Neural progenitor cell (in vitro differentiated cells): ENCODE measurements around the gene KLHL26. TPM values are rescaled to one million over a fixed set of nuclear protein-coding genes. Genes with fewer than 3 reads are reported as not detected.

Source experiments
- DNase-seq: peaks from one replicate; pipeline ENCODE4 v3.0.0-alpha.2; 2016; ENCODE audit warnings: low spot score
- H2AFZ ChIP-seq: fragments of 200-600 bp; sonication (generic); replicated peaks from 2 replicates; pipeline ENCODE4 v1.6.1; 2016; ENCODE audit warnings: antibody characterized with exemption
- H3F3A ChIP-seq: fragments of 200-600 bp; sonication (generic); 2 replicates; pipeline ENCODE4 v1.6.1; 2016; ENCODE audit warnings: antibody characterized with exemption, low read depth
- H3K27ac ChIP-seq: fragments of 200-600 bp; sonication (generic); 2 replicates; pipeline ENCODE4 v1.5.1; 2016; ENCODE audit warnings: mild to moderate bottlenecking
- H3K27me3 ChIP-seq: fragments of 200-600 bp; sonication (generic); 2 replicates; pipeline ENCODE4 v1.6.1; 2016; ENCODE audit warnings: mild to moderate bottlenecking, moderate library complexity
- H3K36me3 ChIP-seq: fragments of 200-600 bp; sonication (generic); 2 replicates; pipeline ENCODE4 v1.5.1; 2016
- H3K4me1 ChIP-seq: fragments of 200-600 bp; sonication (generic); 2 replicates; pipeline ENCODE4 v1.6.1; 2016; ENCODE audit warnings: mixed run types
- H3K4me2 ChIP-seq: fragments of 200-600 bp; sonication (generic); 2 replicates; pipeline ENCODE4 v1.6.1; 2016
- H3K4me3 ChIP-seq: fragments of 200-600 bp; sonication (generic); 2 replicates; pipeline ENCODE4 v1.5.1; 2016
- H3K79me2 ChIP-seq: fragments of 200-600 bp; sonication (generic); 2 replicates; pipeline ENCODE4 v1.6.1; 2016; ENCODE audit warnings: low read depth
- H3K9ac ChIP-seq: fragments of 200-600 bp; sonication (generic); 2 replicates; pipeline ENCODE4 v1.6.1; 2016
- H3K9me3 ChIP-seq: fragments of 200-600 bp; sonication (generic); 2 replicates; pipeline ENCODE4 v1.5.1; 2016; ENCODE audit warnings: low read depth
- H4K20me1 ChIP-seq: fragments of 200-600 bp; sonication (generic); 2 replicates; pipeline ENCODE4 v1.6.1; 2016; ENCODE audit warnings: low read depth
- H3K27ac Mint-ChIP-seq: 3 replicates; pipeline ENCODE4 v1.8.0; 2021; ENCODE audit warnings: mixed read lengths
- H3K27me3 Mint-ChIP-seq: 2 replicates; pipeline ENCODE4 v1.8.0; 2022; ENCODE audit warnings: low read depth, mild to moderate bottlenecking, inconsistent platforms, moderate library complexity, mixed read lengths; ENCODE audit not compliant: insufficient read depth
- H3K36me3 Mint-ChIP-seq: 3 replicates; pipeline ENCODE4 v1.8.0; 2021; ENCODE audit warnings: mixed read lengths
- H3K4me1 Mint-ChIP-seq: 3 replicates; pipeline ENCODE4 v1.8.0; 2021; ENCODE audit warnings: mixed read lengths
- H3K4me3 Mint-ChIP-seq: 3 replicates; pipeline ENCODE4 v1.8.0; 2021; ENCODE audit warnings: mild to moderate bottlenecking, moderate library complexity, mixed read lengths
- H3K9me3 Mint-ChIP-seq: 3 replicates; pipeline ENCODE4 v1.8.0; 2020; ENCODE audit warnings: mixed read lengths
- CTCF ChIP-seq: fragments of 200-600 bp; sonication (generic); IDR thresholded peaks from 2 replicates; pipeline ENCODE4 v1.5.1; 2017; ENCODE audit warnings: antibody characterized with exemption, mild to moderate bottlenecking
- EZH2 ChIP-seq: fragments of 200-600 bp; sonication (generic); IDR thresholded peaks from 2 replicates; pipeline ENCODE4 v1.6.1; 2017; ENCODE audit warnings: antibody characterized with exemption, mild to moderate bottlenecking, moderate library complexity
- EZH2phosphoT487 ChIP-seq: fragments of 200-600 bp; sonication (generic); IDR thresholded peaks from 2 replicates; pipeline ENCODE4 v1.6.1; 2017; ENCODE audit warnings: antibody characterized with exemption
- total RNA-seq: library from RNA; depleted of rRNA; stranded (reverse); fragments of >200 nt; gene quantifications from 2 replicates; pipeline ENCODE4 v1.2.3, GENCODE V29; 2015; ENCODE audit warnings: low replicate concordance

KLHL26 gene
- total RNA-seq, 1 donor from 2014 or later, result 5.8 TPM

- Histone ChIP-seq H3K27ac (no peak overlapping the region), H3K4me1 (peaks cover 7% of the 10 kb centered on the region), H2AFZ (no peak overlapping the region), H3K36me3 (no peaks in the 10 kb centered on the region), H3K27me3 (no peaks in the 10 kb centered on the region), H3K9me3 (no peaks in the 10 kb centered on the region), H3K79me2 (no peaks in the 10 kb centered on the region), H3K4me3 (no peak overlapping the region), H3K4me2 (no peak overlapping the region), H4K20me1 (no peaks in the 10 kb centered on the region), H3K9ac (no peak overlapping the region), H3F3A (peaks cover 15% of the 10 kb centered on the region)
- Mint-ChIP-seq H3K9me3 (no peaks in the 10 kb centered on the region), H3K27me3 (peaks cover 2% of the 10 kb centered on the region), H3K4me1 (peaks cover 19% of the 10 kb centered on the region), H3K4me3 (no peak overlapping the region), H3K36me3 (peaks cover 5% of the 10 kb centered on the region), H3K27ac (no peak overlapping the region)
- DNase-seq, result peak; percentile 37
- TF ChIP-seq CTCF (peak; percentile 25), EZH2 (no peak), EZH2phosphoT487 (no peak)
Measured at GRCh38 chr19:18672606-18673337, 35.9 kb downstream of the KLHL26 start.

GRCh38 chr19:18674616-18675015 is 37.8 kb downstream of the KLHL26 start:
- Histone ChIP-seq H3K4me3 (no peak overlapping the region), H3K9ac (no peak overlapping the region), H4K20me1 (no peaks in the 10 kb centered on the region), H3K4me1 (peaks cover 15% of the 10 kb centered on the region), H3K9me3 (no peaks in the 10 kb centered on the region), H3K79me2 (no peaks in the 10 kb centered on the region), H2AFZ (no peak overlapping the region), H3K27me3 (no peaks in the 10 kb centered on the region), H3F3A (peaks cover 31% of the 10 kb centered on the region), H3K27ac (no peak overlapping the region), H3K36me3 (no peaks in the 10 kb centered on the region), H3K4me2 (no peak overlapping the region)
- no peak for DNase-seq
- Mint-ChIP-seq H3K27me3 (peaks cover 2% of the 10 kb centered on the region), H3K4me1 (peaks cover 25% of the 10 kb centered on the region), H3K9me3 (no peaks in the 10 kb centered on the region), H3K27ac (no peak overlapping the region), H3K4me3 (no peak overlapping the region), H3K36me3 (peaks cover 5% of the 10 kb centered on the region)
- TF ChIP-seq CTCF, result no peak
- no peak for TF ChIP-seq EZH2phosphoT487
- TF ChIP-seq EZH2, result no peak

- no peak overlapping the region for H3K4me2 ChIP-seq
- peak; percentile 64 for DNase-seq
- H3K79me2 ChIP-seq, result no peaks in the 10 kb centered on the region
- peaks cover 15% of the 10 kb centered on the region for H3K4me1 ChIP-seq
- no peak overlapping the region for H3K4me3 ChIP-seq
- H3K9me3 Mint-ChIP-seq, result no peaks in the 10 kb centered on the region
- no peaks in the 10 kb centered on the region for H3K27me3 ChIP-seq
- no peaks in the 10 kb centered on the region for H3K36me3 Mint-ChIP-seq
- peaks cover 23% of the 10 kb centered on the region for H3K4me1 Mint-ChIP-seq
- no peak overlapping the region for H3K27ac ChIP-seq
- no peak overlapping the region for H3K9ac ChIP-seq
- H3K27ac Mint-ChIP-seq, result no peak overlapping the region
- peaks cover 2% of the 10 kb centered on the region for H3K27me3 Mint-ChIP-seq
- H3F3A ChIP-seq, result peaks cover 31% of the 10 kb centered on the region
- H3K9me3 ChIP-seq, result no peaks in the 10 kb centered on the region
- H4K20me1 ChIP-seq, result no peaks in the 10 kb centered on the region
- H2AFZ ChIP-seq, result no peak overlapping the region
- no peaks in the 10 kb centered on the region for H3K36me3 ChIP-seq
- TF ChIP-seq CTCF, result peak; percentile 64
- no peak for TF ChIP-seq EZH2
- no peak for TF ChIP-seq EZH2phosphoT487
- no peak overlapping the region for H3K4me3 Mint-ChIP-seq
Measured at GRCh38 chr19:18675779-18676178, 39.0 kb downstream of the KLHL26 start.
